HG03460 (cell line): ENCODE data around the gene GREM1.

ENCODE experiments used
- ATAC-seq: cut with Tn5 transposase; IDR thresholded peaks from one replicate; pipeline ENCODE4 v1.9.1; 2021; ENCODE audit not compliant: unreplicated experiment

Gene GREM1

DNA sequence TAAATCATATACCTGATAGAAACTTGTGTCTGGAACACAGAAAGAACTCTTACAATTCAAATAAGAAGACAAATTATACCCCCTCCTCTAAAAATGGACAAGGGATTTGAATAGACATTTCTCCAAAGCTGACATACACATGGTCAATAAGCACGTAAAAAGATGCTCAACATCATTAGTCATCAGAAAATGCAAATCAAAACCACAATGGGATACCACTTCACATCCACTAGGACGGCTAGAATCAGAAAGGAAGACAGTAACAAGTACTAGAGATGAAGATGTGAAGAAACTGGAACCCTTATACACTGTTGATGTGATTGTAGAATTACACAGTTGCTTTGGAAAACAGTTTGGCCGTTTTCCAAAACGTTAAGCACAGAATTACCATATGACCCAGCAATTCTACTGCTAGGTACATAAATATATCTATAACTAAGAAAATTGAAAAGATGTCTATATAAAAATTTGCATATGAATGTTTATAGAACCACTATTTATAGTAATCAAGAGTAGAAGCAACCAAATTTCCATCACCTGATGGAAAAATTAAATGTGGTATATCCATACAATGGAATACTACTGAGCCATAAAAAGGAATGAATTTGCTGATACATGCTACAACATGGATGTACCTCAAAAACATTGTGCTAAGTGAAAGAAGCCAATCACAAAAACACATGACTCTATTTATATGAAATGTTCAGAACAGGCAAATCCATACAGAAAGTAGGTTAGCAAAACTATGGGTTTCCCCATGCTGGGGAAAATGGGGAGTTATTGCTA is 60.8 kb downstream of the GREM1 start:
- no peak for ATAC-seq

DNA sequence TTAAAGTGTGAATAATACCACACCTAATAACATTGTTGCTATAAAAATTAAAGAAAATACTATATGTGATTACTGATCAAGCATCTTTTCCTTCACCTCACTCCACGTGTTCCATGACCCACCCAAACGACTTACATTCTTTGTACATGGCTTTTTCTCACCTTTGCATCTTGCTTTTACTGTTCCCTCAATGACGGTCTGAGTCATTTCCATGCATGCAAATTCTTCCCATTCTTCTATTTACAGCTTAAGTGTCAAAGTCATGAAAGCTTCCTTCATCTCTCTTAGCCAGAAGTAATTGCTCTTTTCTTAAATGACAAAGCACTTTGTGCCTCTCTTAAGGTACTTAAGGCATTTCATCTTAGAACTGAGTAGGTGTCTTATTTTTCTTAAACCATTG is 64.0 kb downstream of the GREM1 start:
- ATAC-seq = no peak

DNA sequence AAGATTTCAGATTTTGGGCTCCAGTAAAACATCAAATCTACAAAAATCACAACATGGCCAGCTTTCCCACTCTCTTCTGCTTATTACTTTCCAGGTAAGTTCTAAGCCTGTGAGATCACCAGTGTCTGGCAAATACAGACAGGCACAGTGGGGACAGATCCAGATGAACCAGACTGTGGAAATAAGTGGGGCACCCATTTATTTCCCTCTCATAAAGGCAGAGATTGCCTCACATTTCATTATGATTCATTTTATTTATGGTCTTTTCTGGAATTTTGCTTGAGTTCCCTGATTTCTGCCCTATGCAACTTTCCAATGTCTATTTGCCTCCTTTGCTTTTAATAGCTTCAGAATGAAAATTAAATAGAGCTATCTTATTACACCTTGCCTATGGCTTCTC is 66.8 kb downstream of the GREM1 start:
- no peak for ATAC-seq

DNA sequence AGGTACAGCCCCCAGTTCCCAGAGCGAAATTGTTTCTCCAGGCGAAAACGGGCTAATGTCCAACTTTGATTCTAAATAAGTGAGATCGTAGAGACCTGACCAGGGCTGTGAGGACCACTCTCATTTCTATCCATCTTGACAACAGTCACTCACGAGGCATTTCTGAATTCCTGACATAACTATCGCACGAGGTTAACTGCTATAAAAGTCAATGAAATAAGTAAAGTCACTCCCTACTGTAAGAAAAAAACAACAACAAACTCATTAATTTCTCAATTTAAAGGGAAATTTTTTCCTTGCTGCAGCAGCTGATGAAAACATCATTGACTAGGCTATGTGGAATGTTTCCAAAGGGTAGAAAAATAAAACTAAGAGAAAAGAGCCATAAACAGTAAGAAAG is 69.1 kb downstream of the GREM1 start:
- ATAC-seq = no peak

DNA sequence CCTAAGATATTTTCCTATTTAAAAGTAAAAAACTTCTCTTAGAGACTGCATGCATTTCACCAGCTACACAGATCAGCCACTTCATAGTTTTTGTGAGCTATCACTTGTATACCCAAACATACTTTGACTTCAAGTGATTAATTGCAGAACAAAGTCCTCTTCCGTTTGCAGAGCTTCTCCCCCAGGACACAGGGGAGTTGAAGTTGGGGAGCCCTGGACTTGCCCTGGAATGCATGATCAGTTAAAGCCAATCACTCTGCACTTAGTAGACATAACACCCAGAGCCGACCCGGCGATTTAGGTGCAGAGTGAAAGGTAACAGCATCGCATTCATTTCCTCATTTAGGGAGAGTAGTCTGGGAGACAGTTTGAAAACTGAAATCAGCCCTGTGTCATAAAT is 70.1 kb downstream of the GREM1 start:
- ATAC-seq = no peak

DNA sequence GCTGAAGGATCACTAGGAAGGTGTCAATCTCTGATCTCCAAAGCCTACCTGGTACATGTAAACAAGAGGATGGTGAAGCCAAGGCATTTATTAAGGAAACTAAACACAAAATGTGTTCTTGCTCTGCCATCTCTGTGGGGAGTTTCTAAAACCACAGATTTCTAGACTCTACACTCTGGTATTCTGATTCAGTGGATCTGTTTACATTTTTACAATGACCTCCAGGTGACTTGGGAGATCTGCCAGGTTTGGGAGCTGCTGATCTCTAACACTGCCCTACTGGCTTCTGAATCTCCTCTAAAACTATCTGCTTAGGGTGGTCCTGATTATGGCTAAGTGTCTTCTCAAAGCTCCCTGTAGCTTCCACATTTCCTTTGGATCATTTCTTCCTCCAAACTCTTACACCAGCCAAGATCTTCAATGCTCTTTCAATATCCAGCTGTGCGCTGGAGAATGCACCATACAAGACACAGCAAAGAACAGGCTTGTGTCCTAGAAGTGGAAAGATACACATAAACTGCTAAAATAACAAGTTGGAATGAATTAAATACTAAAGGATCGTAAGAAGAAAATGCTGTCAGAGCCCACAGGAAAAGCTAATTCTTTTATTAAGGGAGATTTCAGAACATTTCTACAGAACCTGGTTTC is 72.7 kb downstream of the GREM1 start:
- no peak for ATAC-seq

DNA sequence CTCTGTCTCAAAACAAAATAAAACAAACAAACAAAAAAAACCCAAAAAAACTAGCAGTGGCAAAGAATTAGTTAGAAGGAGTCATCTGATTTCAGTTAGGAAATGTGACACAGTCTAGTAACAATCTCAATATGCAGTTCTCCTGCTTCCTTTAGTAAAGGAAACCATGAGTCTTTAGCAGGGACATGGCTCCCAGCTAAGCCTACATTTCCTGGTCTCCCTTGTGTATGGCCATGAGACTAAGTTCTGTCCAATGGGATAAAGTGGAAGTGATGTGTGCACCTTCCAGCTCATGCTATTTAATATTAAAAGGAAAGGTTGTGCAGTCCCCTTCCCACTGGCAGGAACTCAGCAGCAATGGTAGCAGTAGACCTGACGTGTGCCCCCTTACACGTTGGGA is 74.6 kb downstream of the GREM1 start:
- ATAC-seq = no peak
